HG03280 (cell line): Measurements from ENCODE around the gene ORAI3.

ENCODE experiments used
- ATAC-seq: cut with Tn5 transposase; IDR thresholded peaks from one replicate; pipeline ENCODE4 v1.9.1; 2021; ENCODE audit warnings: mild to moderate bottlenecking, moderate library complexity; ENCODE audit not compliant: unreplicated experiment

ORAI3 gene

DNA sequence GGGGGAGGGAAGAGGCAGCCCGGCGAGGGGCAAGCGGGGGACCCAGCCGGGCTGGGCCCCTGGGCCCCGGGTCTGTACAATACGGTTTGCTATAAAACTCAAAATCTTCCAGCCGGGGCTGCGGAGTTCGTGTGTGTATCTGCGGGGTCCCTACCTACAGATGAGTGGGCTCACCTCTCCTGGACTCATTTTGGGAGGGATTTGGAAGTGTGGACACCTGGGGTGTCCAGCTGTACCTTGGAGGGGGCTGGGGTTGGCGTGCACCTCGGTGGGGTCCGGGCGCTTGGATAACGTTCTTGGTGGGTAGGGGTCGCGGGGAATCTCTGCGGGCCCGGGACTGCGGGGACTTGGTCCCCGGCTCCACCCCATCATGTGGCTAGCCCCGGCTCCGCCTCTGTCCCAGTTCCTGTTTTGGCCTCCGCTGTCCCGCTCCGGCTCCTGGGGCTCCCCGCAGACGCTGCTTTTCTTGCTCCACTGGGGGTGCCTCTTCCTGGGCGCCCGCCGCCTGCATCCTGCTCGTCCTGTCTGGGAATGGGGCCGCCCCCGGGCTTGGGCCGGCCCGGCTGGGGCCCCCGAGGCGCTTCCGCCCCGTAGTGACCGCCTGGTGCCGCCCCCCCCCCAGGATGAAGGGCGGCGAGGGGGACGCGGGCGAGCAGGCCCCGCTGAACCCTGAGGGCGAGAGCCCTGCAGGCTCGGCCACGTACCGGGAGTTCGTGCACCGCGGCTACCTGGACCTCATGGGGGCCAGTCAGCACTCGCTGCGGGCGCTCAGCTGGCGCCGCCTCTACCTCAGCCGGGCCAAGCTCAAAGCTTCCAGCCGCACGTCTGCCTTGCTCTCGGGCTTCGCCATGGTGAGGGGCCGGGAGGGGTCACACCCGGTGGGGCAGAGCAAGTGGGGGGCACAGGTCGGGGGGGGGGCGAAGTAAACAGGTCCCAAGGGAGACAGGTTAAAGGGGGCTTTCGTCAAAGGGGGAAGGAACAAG lies at the start of gene ORAI3:
TSS of gene ORAI3 (plus strand) at position 402 of the 983 bp plus-strand sequence. CDS start at position 624, 222 bp downstream.
- peak; percentile 59 for ATAC-seq

DNA sequence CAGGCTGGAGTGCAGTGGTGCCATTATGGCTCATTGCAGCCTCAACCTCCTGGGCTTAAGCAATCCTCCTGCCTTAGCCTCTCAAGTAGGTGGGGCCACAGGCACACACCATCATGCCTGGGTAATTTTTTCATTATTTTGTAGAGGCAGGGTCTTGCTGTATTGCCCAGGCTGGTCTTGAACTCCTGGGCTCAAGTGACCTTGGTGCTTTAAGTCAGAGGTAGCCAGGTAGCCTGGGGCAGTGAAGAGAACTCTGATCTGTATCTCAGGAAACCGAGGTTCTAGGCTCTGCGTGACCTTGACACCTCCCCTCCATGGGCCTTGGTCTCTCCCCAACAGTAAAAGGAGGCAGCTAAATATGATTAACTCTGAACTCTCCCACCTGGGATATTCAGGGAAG lies 49.1 kb upstream of the ORAI3 start:
- no peak for ATAC-seq

DNA sequence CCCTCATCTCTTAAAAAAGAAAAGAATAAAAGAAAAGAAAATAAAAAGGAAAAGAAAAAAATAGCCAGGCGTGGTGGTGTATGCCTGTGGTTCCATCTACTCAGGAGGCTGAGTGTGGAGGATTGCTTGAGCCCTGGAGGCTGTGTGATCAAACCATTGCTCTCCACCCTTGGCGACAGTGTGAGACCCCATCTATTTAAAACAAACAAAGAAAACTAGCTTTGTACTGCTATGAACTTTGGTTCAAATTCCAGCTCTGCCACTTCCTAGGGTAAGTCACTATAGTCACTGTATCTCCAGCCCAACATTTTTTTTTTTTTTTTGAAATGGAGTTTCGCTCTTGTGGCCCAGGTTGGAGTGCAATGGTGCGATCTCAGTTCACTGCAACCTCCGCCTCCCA lies 48.3 kb upstream of the ORAI3 start:
- ATAC-seq: no peak

DNA sequence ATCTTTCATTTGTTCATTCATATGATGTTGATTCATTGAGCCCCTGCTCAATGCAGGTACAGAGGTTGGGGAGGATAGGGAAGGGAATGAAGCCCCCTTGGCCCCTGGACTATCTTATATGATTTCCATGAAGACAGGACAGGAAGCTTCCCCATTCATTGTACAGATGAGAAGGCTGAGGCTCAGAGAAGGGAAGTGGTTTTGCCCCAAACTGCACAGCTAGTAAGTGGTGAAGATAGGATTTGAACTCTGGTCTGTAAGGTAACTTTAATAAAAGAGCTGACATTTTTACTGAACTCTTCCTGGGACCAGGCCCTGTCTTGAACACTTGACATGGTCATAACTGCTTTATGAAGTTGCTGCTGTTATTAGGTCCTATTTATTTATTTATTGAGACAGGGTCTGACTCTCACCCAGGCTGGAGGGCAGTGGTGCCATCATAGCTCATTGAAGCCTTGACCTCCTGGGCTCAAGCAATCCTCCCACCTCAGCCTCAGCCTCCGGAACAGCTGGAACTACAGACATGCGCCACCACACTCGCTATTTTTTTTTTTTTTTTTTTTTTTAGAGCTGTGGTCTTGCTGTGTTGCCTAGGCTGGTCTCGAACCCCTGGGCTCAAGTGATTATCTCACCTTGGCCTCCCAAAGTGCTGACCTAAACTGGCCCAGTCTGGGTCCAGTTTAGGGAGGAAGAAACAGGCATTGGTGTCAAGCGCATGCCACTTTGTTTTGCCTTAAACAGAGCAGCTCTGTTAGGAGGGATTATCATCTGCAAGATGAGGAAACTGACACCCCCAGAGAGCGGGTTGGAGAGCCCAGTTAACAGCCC lies 47.5 kb upstream of the ORAI3 start:
- ATAC-seq: no peak

DNA sequence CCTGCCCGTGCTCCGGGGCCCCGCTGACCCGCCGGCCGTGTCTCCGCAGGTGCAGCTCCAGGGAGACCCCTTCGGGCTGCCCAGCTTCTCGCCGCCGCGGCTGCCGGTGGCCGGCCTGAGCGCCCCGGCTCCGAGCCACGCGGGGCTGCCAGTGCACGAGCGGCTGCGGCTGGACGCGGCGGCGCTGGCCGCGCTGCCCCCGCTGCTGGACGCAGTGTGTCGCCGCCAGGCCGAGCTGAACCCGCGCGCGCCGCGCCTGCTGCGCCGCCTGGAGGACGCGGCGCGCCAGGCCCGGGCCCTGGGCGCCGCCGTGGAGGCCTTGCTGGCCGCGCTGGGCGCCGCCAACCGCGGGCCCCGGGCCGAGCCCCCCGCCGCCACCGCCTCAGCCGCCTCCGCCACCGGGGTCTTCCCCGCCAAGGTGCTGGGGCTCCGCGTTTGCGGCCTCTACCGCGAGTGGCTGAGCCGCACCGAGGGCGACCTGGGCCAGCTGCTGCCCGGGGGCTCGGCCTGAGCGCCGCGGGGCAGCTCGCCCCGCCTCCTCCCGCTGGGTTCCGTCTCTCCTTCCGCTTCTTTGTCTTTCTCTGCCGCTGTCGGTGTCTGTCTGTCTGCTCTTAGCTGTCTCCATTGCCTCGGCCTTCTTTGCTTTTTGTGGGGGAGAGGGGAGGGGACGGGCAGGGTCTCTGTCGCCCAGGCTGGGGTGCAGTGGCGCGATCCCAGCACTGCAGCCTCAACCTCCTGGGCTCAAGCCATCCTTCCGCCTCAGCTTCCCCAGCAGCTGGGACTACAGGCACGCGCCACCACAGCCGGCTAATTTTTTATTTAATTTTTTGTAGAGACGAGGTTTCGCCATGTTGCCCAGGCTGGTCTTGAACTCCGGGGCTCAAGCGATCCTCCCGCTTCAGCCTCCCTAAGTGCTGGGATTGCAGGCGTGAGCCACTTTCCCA lies 46.6 kb upstream of the ORAI3 start:
- ATAC-seq: no peak

DNA sequence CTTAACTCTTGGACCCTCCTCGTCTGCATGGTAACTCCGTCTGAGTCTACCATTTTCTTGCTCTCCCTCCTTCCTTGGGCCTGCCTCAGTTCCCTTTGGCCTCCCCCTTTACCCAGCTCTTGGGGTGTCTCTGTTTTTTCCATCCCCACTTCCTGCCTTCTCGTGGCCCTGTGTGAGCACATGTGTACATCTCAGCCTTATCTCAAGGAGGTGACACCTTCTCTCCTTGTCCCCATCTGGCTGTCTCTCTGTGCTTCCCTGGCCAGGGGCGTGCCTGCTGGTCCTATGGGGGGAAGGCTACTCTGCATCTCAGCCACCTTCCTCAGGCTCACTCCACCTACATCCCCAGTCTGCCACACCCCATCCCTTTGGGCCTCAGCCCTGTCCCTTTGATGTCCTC lies 45.9 kb upstream of the ORAI3 start:
- no peak for ATAC-seq

DNA sequence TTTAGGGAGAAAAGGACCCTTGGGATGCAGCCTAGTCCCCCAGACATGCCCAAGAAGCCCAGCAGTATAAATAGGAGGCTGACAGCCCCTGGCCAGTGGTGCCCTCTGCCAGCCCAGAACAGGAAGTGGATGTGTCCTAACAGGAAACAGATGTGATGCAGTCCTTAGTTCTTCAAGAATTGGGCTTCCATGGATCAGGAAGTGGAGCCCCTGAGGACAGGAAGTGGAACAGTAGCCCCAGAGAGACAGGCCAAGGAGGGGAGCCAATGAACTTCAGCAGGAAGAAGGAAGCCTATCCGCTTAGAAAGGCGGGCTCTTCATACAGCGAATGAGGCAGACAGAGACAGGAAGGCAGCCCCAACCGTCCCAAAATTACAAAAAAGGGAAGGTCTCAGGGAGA lies 45.3 kb upstream of the ORAI3 start:
- ATAC-seq: no peak

DNA sequence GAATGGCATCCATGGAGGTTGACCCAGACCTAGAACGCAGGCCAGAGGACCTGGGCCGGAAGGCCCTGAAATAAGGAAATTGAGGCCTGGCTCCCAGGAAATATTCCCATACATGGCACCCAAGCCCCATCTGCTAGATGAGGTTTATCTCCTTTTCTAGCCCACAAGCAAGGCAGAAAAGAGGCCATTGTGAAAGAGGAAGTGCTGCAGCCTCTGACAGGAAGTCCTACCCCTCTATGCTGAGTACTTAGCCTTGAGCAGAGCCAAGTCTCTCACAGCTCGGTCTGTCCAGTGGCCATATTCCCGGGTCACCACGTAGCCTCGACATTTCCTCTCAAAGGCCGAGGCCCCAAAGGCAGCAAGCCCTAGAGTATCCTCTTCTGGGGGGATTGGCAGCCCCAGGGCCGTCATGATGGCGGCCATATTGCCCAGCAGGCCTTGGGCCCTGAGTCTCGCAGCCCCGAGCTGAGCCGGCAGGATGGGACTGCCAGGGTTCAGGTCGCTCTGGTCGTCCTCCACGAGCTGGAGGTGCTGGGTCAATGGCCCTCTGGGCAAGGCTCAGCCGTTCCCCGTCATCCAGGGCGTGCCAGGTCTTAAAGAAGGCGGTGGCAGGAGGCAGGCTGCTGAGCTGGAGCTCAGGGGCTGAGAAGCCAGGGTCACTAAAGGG lies 44.6 kb upstream of the ORAI3 start:
- no peak for ATAC-seq

DNA sequence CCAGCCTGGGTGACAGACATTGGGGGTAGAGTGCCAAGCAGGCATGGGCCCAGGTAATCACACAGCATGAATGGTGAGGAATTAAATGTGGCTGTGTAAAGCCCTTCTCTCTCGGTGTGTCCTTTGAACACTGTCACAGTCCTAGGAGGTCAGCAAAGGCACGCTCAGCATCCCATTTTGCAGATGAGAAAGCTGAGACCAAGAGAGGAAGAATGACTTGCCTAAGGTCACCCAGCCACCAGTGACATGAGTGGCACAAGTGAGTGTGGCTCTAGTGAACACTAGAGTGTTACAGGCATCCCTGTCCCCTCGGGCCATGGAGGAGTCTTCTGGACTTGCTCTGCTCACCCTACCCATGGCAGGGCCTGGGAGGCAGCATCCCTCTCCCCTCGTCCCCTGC lies 41.8 kb upstream of the ORAI3 start:
- ATAC-seq: no peak

DNA sequence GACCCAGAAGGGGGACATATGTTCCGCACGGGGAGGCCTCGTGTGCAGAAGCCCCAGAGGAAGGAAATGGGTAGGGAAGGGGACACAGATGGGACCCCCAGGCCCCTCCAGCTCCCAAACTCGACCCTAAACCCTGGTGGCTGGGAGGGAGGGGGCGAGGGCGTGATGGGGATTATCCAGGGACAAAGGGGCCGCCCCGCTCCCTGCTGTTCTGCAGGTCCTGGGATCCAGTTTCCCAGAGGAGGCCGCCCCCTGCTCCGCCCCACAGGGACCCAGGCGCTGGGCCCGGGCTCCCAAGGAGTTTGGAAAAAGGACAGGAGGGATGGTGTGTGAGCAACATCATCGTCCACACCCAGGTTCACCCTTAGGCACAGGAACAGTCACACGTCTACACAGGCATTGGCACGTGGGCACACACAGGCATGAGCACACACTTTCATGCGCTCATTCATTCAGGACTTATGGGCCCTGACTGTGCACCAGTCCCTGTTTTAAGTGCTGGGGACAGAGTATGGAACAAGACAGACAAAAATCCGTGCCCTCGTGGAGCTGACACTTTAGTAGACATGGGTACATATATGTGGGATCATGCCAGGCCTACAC lies 38.3 kb upstream of the ORAI3 start:
- ATAC-seq: no peak

DNA sequence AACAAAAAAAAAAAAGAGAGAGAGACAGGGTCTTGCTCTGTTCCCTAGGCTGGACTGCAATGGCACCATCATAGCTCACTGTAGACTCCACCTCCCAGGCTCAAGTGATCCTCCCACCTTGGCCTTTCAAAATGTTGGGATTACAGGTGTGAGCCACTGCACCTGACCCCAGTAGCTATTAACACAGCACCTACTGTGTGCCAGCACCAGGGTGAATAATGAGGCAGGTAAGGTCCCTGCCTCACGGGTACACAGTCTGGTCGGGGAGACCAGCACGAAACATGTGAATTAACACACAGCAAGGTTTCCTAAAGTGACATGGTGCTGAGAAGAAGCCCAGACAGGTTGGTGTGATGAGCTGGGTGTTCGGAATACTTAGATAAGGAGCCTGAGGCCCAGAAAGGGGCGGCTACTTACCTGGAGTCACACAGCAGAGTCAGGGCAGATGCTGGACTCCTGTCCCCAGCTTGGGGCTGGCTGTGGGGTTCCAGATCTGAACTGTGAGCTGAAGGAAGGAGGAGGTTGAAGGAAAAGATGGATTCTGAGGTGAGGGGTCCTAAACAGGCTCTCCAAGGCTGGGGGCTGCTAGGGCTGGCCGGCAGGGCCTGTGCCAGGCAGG lies 36.0 kb upstream of the ORAI3 start:
- no peak for ATAC-seq

DNA sequence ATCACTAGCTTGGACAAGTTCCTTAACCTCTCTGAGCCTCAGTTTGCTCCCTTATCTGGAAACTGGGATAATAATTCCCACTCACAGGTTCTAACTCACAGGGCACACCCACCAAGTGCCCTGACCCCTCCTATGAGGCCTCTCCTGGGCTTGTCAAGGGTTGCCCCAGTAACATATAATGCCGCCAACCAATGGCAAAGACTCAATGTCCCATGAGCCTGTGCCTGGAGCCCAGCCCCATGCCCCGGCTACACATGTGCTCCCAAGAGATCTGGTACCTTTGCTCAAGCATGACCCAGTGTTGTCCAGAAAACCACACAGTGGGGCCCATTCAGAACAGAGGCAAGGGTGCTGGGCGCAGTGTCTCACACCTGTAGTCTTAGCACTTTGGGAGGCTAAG lies 34.0 kb upstream of the ORAI3 start:
- no peak for ATAC-seq

DNA sequence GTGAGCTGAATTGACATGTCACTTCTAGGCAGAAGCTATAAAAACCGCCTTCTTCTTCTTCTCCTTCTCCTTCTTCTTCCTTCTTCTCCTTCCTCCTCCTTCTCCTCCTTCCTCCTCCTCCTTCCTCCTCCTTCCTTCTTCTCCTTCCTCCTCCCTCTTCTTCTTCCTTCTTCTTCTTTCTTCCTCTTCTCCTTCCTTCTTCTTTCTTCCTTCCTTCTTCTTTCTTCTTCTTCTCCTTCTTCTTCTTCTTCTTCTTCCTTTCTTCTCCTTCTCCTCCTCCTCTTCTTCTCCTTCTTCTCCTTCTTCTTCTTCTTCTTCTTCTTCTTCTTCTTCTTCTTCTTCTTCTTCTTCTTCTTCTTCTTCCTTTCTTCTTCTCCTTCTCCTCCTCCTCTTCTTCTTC lies 30.3 kb upstream of the ORAI3 start:
- ATAC-seq: no peak

DNA sequence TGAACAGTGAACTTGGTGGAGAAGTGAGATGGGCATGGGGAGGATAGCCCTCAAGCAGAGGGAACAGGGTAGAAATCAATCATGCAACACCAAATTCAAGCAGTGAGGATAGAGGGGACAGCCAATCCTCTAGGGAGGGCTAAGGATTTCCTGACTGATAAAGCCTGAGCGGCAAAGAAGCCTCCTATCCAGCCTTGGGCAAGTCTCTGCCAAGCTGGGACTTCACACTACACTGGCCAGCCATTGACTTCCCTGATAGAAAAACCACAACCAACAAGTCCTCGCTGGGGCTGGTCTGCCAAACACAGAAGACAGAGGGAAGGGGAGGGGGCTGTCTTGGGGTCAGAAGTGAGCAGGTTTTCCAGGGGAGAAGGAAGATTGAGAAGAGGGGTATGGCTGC lies 28.0 kb upstream of the ORAI3 start:
- no peak for ATAC-seq

DNA sequence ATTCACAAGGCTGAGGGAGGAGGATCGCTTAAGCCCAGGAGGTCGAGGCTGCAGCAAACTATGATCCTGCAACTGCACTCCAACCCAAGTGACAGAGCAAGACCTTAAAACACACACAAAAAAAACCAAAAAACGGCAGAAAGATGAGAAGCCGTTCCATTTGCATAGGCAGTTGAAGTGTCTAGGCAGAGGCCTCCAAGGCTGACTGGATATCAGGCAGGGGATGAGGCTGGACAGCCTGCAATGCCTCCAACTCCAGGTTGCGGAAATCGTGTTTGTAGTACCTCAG lies 27.5 kb upstream of the ORAI3 start:
- ATAC-seq: no peak

DNA sequence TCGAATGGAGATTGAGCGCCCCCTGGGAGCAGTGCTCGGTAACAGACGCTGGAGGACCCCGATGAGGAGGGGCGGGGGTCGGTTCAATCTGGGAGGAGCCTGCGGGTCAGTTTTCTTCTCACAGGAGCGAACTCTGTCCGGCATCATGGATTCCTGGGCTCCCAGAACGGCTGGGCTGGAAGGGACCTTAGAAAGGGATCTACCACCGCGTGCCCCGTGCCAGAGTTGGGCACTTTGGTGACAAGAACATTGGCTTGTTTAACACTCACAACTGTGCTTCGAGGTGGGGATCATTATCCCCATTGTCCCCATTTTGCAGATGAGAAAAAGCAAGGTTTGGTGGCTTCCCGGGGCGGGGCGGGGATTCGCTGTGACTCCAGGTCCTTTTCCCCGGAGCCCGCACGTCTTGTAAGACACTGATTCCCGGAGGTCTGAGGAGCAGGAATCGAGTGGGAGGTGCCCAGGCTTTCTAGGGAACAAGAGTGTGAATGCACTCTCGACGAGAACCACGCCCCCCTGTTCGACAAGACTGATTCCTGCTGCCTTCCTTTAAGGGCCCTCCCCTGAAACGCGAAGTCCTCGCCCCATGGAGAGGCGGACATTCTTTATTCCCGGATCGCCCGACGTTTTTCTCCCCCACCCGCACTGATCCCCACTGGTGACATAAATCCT lies 27.0 kb upstream of the ORAI3 start:
- ATAC-seq: no peak

DNA sequence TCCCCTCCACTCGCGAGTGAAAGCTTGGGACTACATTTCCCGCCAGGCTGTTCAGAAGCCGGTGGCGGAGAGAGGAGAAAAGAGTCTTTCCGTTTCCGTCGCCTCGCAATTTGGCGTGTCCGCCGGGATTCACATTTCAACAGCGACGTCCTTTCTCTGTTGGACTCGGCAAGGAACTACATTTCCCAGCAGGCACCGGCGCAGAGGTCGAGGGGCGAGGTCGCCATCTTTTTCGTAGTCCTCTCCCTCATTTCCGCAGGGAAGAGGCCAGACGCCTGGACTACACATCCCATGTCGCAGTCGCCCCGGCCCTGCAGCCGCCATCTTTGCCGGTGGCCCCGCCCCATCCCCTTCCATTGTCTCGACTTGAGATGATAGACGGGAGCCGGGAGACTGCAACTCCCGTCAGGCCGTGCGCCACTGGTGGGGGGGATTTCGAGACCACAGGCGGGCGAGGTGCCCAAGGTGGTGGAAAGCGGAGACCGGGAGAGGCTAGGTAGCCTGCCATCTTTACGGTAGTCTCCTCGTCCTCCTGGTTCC lies 26.4 kb upstream of the ORAI3 start:
- ATAC-seq: peak; percentile 68

DNA sequence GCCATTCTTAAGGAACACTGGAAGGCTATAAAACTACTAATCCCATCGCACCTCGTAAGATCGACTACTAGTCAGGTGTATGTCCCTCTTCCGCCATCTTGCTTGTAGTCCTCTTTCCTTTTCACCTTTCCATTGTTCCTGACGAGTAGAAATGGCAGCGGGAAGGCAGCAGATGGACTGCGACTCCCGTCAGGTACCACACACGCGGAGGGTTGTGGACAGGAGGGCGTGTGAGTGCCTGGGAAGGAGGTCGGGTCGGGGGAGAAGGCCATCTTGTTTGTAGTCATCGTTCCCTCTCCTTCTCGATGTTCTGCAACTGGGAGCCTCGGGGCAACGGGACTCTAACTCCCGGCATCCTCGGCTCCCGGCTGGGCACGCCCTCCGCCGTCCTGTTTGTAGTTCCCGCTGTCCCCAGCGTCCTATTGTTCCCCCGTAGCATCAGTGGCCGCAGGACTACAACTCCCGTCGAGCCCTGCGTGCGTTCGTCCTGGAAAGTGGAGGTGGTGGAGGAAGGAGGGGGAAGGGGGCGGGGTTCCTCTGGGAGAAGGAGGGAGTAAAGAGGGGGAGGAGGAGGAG lies 25.8 kb upstream of the ORAI3 start:
- peak; percentile 64 for ATAC-seq
